Gastroesophageal sphincter (tissue), 4 donors: ENCODE data around the gene HSPA1A. TPM values are rescaled to one million over a fixed set of nuclear protein-coding genes. Genes with fewer than 3 reads are reported as not detected.

Experiments used
- ATAC-seq: fragments of 150-250 bp; one replicate; pipeline ENCODE4 v1.9.1; 2016; ENCODE audit warnings: mild to moderate bottlenecking, moderate library complexity
- H3K27ac ChIP-seq, 4 donors: fragments of 200-600 bp; sonication (generic) in 3 of 4; 1 replicate in 3 of 4; 2 replicates in 1 of 4; pipeline ENCODE4 v1.5.1; 2016 to 2019
- H3K27me3 ChIP-seq: fragments of 200-600 bp; sonication (generic); one replicate; pipeline ENCODE4 v1.5.1; 2019
- H3K36me3 ChIP-seq, 2 donors: fragments of 200-600 bp; sonication (generic); one replicate each; pipeline ENCODE4 v1.5.1; 2019; ENCODE audit warnings: control low read depth in 1 of 2
- H3K4me1 ChIP-seq, 3 donors: fragments of 200-600 bp; sonication (generic); 1 replicate in 2 of 3; 2 replicates in 1 of 3; pipeline ENCODE4 v1.5.1; 2016 to 2019; ENCODE audit warnings: control low read depth in 2 of 3
- H3K4me3 ChIP-seq, 2 donors: fragments of 200-600 bp; sonication (generic); one replicate each; pipeline ENCODE4 v1.5.1; 2019; ENCODE audit warnings: mild to moderate bottlenecking in 1 of 2, moderate library complexity in 1 of 2
- H3K9me3 ChIP-seq, 3 donors: fragments of 200-600 bp; sonication (generic); one replicate each; pipeline ENCODE4 v1.5.1; 2017 to 2019; ENCODE audit warnings: control low read depth in 2 of 3
- CTCF ChIP-seq, 4 experiments: fragments of 200-600 bp in 2 of 4; fragments of 450-650 bp in 2 of 4; sonication (generic) in 1 of 4; IDR thresholded peaks; one replicate each; pipeline ENCODE4 v1.5.1; 2017 to 2019; ENCODE audit warnings: antibody characterized with exemption in 4 of 4, mild to moderate bottlenecking in 2 of 4, moderate library complexity in 2 of 4
- EP300 ChIP-seq: sonication (generic); formaldehyde crosslinking; IDR thresholded peaks from one replicate; pipeline ENCODE4 v1.6.1; 2017; ENCODE audit warnings: antibody characterized with exemption, mild to moderate bottlenecking
- POLR2A ChIP-seq, 2 donors: fragments of 450-650 bp; IDR thresholded peaks; one replicate each; pipeline ENCODE4 v1.6.1; 2017; ENCODE audit warnings: antibody characterized with exemption in 2 of 2, mild to moderate bottlenecking in 2 of 2, moderate library complexity in 1 of 2
- POLR2AphosphoS5 ChIP-seq: sonication (generic); formaldehyde crosslinking; IDR thresholded peaks from one replicate; pipeline ENCODE4 v1.6.1; 2017; ENCODE audit warnings: antibody characterized with exemption
- WGBS, 2 donors: methylation state at CpG; one replicate each; pipeline ENCODE4 v1.1.5; 2018; ENCODE audit warnings: low coverage in 1 of 2; 5-methylcytosine and 5-hydroxymethylcytosine counted together
- total RNA-seq, 4 donors: library from RNA; depleted of rRNA; stranded (reverse); fragments of >200 nt; gene quantifications; one replicate each; pipeline ENCODE4 v1.1.0, GENCODE V29; 2016

The HSPA1A gene
- total RNA-seq, 4 donors from 2014 or later: 287 to 496 (median 351) TPM

GRCh38 chr6:31778193-31778592 is 37.1 kb upstream of the HSPA1A start:
- no peaks in the 10 kb centered on the region for H3K9me3 ChIP-seq
- peaks cover 0 to 14% (median 10%) of the 10 kb centered on the region in 3 donors for H3K4me1 ChIP-seq
- H3K36me3 ChIP-seq: peaks cover 0 to 53% of the 10 kb centered on the region in 2 donors
- ATAC-seq: no peak
- H3K27ac ChIP-seq: no peak overlapping the region
- H3K27me3 ChIP-seq: no peaks in the 10 kb centered on the region
- TF ChIP-seq EP300: no peak
- TF ChIP-seq CTCF (IDR thresholded peaks at IDR 0.05): no peak
- TF ChIP-seq POLR2A (IDR thresholded peaks at IDR 0.05): no peak
- WGBS, 2 donors: 100% methylated on average over 1 of the region's 5 CpGs; no CpG with 5 or more reads in 1 of the 2 donors
- H3K4me3 ChIP-seq: no peak overlapping the region

- Histone ChIP-seq H3K27ac (no peak overlapping the region), H3K9me3 (no peaks in the 10 kb centered on the region), H3K27me3 (no peaks in the 10 kb centered on the region), H3K4me3 (no peak overlapping the region), H3K36me3 (peaks cover 0 to 64% of the 10 kb centered on the region in 2 donors), H3K4me1 (peaks cover 0 to 14% (median 10%) of the 10 kb centered on the region in 3 donors)
- 88% methylated on average over 11 to 12 of the region's 43 CpGs for WGBS, 2 donors
- TF ChIP-seq CTCF (IDR thresholded peaks at IDR 0.05) (no peak), POLR2A (IDR thresholded peaks at IDR 0.05) (no peak), EP300 (no peak), POLR2AphosphoS5 (no peak)
- no peak for ATAC-seq
These were observed 36.1 kb upstream of the HSPA1A start for GRCh38 chr6:31778999-31779885.

GRCh38 chr6:31779908-31780307 is 35.4 kb upstream of the HSPA1A start:
- Histone ChIP-seq H3K36me3 (peaks cover 0 to 71% of the 10 kb centered on the region in 2 donors), H3K4me3 (no peak overlapping the region), H3K27ac (no peak overlapping the region), H3K9me3 (no peaks in the 10 kb centered on the region), H3K27me3 (no peaks in the 10 kb centered on the region), H3K4me1 (peaks cover 0 to 14% (median 10%) of the 10 kb centered on the region in 3 donors)
- TF ChIP-seq POLR2AphosphoS5 (no peak), EP300 (no peak), CTCF (IDR thresholded peaks at IDR 0.05) (no peak), POLR2A (IDR thresholded peaks at IDR 0.05) (no peak)
- no CpG with 5 or more reads among the region's 10 CpGs for WGBS, 2 donors
- ATAC-seq: no peak

GRCh38 chr6:31780507-31781243 is 34.7 kb upstream of the HSPA1A start:
- H3K4me3 ChIP-seq: no peak overlapping the region
- TF ChIP-seq CTCF (IDR thresholded peaks at IDR 0.05) (no peak), POLR2A (IDR thresholded peaks at IDR 0.05) (no peak), EP300 (no peak), POLR2AphosphoS5 (no peak)
- H3K36me3 ChIP-seq: peaks cover 0 to 78% of the 10 kb centered on the region in 2 donors
- H3K27ac ChIP-seq: no peak overlapping the region
- WGBS, 2 donors: 87 to 89% methylated on average over 5 to 7 of the region's 20 CpGs
- ATAC-seq: no peak
- no peaks in the 10 kb centered on the region for H3K9me3 ChIP-seq
- peaks cover 0 to 14% (median 10%) of the 10 kb centered on the region in 3 donors for H3K4me1 ChIP-seq
- H3K27me3 ChIP-seq: no peaks in the 10 kb centered on the region
